Mesenchymal stem cell (in vitro differentiated cells and primary cell): ENCODE results near the gene SLC26A8.
"Not testable (repeated sequence)": the region's sequence is repeated elsewhere in the genome, so short reads cannot be mapped to it uniquely, and the experiment has no call there.

Experiments used
- DNase-seq: peaks from one replicate; pipeline ENCODE4 v3.0.0-alpha.2; 2013
- H2AFZ ChIP-seq: one replicate; pipeline ENCODE4 v1.6.1; 2013; ENCODE audit warnings: low read depth, mild to moderate bottlenecking, control low read depth, inconsistent platforms, low read length, moderate library complexity
- H2AK5ac ChIP-seq: 2 replicates; pipeline ENCODE4 v1.6.1; 2013; ENCODE audit warnings: low read length, moderate library complexity, mild to moderate bottlenecking, inconsistent platforms; ENCODE audit not compliant: severe bottlenecking
- H2BK120ac ChIP-seq: one replicate; pipeline ENCODE4 v1.6.1; 2013; ENCODE audit warnings: low read depth, mild to moderate bottlenecking, inconsistent platforms, low read length, moderate library complexity
- H2BK12ac ChIP-seq, 2 experiments: one replicate each; pipeline ENCODE4 v1.6.1; 2013; ENCODE audit warnings: inconsistent platforms in 2 of 2, low read length in 2 of 2, mild to moderate bottlenecking in 2 of 2, moderate library complexity in 2 of 2, control low read depth in 1 of 2
- H2BK15ac ChIP-seq: one replicate; pipeline ENCODE4 v1.6.1; 2013; ENCODE audit warnings: mild to moderate bottlenecking, low read depth, inconsistent platforms; ENCODE audit not compliant: poor library complexity, severe bottlenecking
- H2BK5ac ChIP-seq: 2 replicates; pipeline ENCODE4 v1.6.1; 2013; ENCODE audit warnings: low read depth, mild to moderate bottlenecking, low read length, control low read depth, inconsistent platforms; ENCODE audit not compliant: poor library complexity, severe bottlenecking
- H3K14ac ChIP-seq, 2 experiments: one replicate each; pipeline ENCODE4 v1.6.1; 2013; ENCODE audit warnings: inconsistent platforms in 2 of 2, low read length in 2 of 2, control low read depth in 1 of 2, mild to moderate bottlenecking in 1 of 2, moderate library complexity in 1 of 2
- H3K18ac ChIP-seq, 2 experiments: one replicate each; pipeline ENCODE4 v1.6.1; 2013; ENCODE audit warnings: inconsistent platforms in 2 of 2, low read length in 2 of 2, control low read depth in 1 of 2, low read depth in 1 of 2, mild to moderate bottlenecking in 1 of 2
- H3K23ac ChIP-seq, 2 experiments: one replicate each; pipeline ENCODE4 v1.6.1; 2013; ENCODE audit warnings: inconsistent platforms in 2 of 2, low read length in 2 of 2, mild to moderate bottlenecking in 2 of 2, moderate library complexity in 2 of 2, control low read depth in 1 of 2
- H3K27ac ChIP-seq: 2 replicates; pipeline ENCODE4 v1.5.1; 2013; ENCODE audit warnings: mild to moderate bottlenecking, moderate library complexity, low read length, control low read depth, inconsistent platforms; ENCODE audit not compliant: poor library complexity, severe bottlenecking
- H3K27me3 ChIP-seq, 2 experiments: 2 replicates each; pipeline versions ENCODE4 v1.6.1 to v1.7.0; 2013; ENCODE audit warnings: low read length in 2 of 2, mild to moderate bottlenecking in 2 of 2, moderate library complexity in 2 of 2, control low read depth in 1 of 2, inconsistent platforms in 1 of 2; ENCODE audit not compliant: control insufficient read depth in 1 of 2, insufficient read depth in 1 of 2
- H3K36me3 ChIP-seq, 2 experiments: 2 replicates each; pipeline versions ENCODE4 v1.6.1 to v1.7.0; 2013; ENCODE audit warnings: low read length in 2 of 2, control low read depth in 1 of 2, inconsistent platforms in 1 of 2, low read depth in 1 of 2, mild to moderate bottlenecking in 1 of 2; ENCODE audit not compliant: insufficient read depth in 2 of 2, control insufficient read depth in 1 of 2
- H3K4ac ChIP-seq, 2 experiments: one replicate each; pipeline ENCODE4 v1.6.1; 2013; ENCODE audit warnings: inconsistent platforms in 2 of 2, low read length in 2 of 2, mild to moderate bottlenecking in 2 of 2, moderate library complexity in 2 of 2, control low read depth in 1 of 2, low read depth in 1 of 2
- H3K4me1 ChIP-seq: 2 replicates; pipeline ENCODE4 v1.6.1; 2013; ENCODE audit warnings: low read depth, low read length, control low read depth; ENCODE audit not compliant: control insufficient read depth, insufficient read depth
- H3K4me2 ChIP-seq: 2 replicates; pipeline ENCODE4 v1.6.1; 2013; ENCODE audit warnings: low read length, mild to moderate bottlenecking, inconsistent platforms; ENCODE audit not compliant: poor library complexity, severe bottlenecking
- H3K4me3 ChIP-seq, 2 experiments: 2 replicates each; pipeline versions ENCODE4 v1.5.1 to v1.7.0; 2013; ENCODE audit warnings: low read length in 2 of 2, mild to moderate bottlenecking in 2 of 2, control low read depth in 1 of 2, low read depth in 1 of 2; ENCODE audit not compliant: insufficient read depth in 1 of 2
- H3K79me1 ChIP-seq: replicated peaks from 2 replicates; pipeline ENCODE4 v1.6.1; 2013; ENCODE audit warnings: mild to moderate bottlenecking, control low read depth, low read length, inconsistent platforms; ENCODE audit not compliant: poor library complexity, severe bottlenecking
- H3K9ac ChIP-seq: 2 replicates; pipeline ENCODE4 v1.7.0; 2013; ENCODE audit warnings: mild to moderate bottlenecking, low read length, moderate library complexity
- H3K9me3 ChIP-seq: 2 replicates; pipeline ENCODE4 v1.7.0; 2013; ENCODE audit warnings: mild to moderate bottlenecking, low read length; ENCODE audit not compliant: control insufficient read depth
- H4K8ac ChIP-seq: one replicate; pipeline ENCODE4 v1.6.1; 2013; ENCODE audit warnings: inconsistent platforms, mild to moderate bottlenecking, low read length, moderate library complexity
- H4K91ac ChIP-seq: one replicate; pipeline ENCODE4 v1.6.1; 2013; ENCODE audit warnings: mild to moderate bottlenecking, low read length, inconsistent platforms
- WGBS: methylation state at CpG from one replicate; pipeline ENCODE4 v1.1.7; 2013; ENCODE audit warnings: mixed read lengths; 5-methylcytosine and 5-hydroxymethylcytosine counted together

Gene SLC26A8

DNA sequence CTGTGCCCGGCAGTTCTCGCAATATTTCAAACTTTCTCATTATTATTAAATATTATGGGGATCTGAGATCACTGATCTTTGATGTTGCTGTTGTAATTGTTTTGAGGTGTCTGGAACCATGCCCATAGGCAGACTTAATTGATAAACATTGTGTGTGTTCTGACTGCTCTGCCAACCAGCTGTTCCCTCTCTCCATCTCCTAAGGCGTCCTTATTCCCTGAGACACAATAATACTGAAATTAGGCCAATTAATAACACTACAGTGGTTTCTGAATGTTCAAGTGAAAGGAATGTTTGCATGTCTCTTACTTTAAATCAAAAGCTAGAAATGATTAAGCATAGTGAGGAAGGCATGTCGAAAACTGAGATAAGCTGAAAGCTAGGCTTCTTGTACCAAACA lies 10.8 kb upstream of the SLC26A8 start:
- H3K4me1 ChIP-seq = peaks cover 3% of the 10 kb centered on the region
- H3K9ac ChIP-seq = no peak overlapping the region
- H3K18ac ChIP-seq = no peak overlapping the region
- no peak overlapping the region for H2BK12ac ChIP-seq
- no peak overlapping the region for H3K4me2 ChIP-seq
- H4K91ac ChIP-seq = no peak overlapping the region
- H3K4ac ChIP-seq = no peak overlapping the region
- H3K9me3 ChIP-seq = no peaks in the 10 kb centered on the region
- no peak overlapping the region for H2BK120ac ChIP-seq
- H2AK5ac ChIP-seq = no peak overlapping the region
- no peak overlapping the region for H2BK5ac ChIP-seq
- H3K36me3 ChIP-seq = peaks cover 0 to 3% of the 10 kb centered on the region in 2 experiments
- H3K27me3 ChIP-seq = no peaks in the 10 kb centered on the region
- no peak overlapping the region for H3K4me3 ChIP-seq
- H3K14ac ChIP-seq = no peak overlapping the region
- H4K8ac ChIP-seq = no peak overlapping the region
- H3K79me1 ChIP-seq = peaks cover 2% of the 10 kb centered on the region
- no peak overlapping the region for H2BK15ac ChIP-seq
- no peak overlapping the region for H2AFZ ChIP-seq
- H3K27ac ChIP-seq = no peak overlapping the region
- WGBS = 100% methylated on average over 1 of the region's 4 CpGs
- DNase-seq = no peak
- no peak overlapping the region for H3K23ac ChIP-seq

DNA sequence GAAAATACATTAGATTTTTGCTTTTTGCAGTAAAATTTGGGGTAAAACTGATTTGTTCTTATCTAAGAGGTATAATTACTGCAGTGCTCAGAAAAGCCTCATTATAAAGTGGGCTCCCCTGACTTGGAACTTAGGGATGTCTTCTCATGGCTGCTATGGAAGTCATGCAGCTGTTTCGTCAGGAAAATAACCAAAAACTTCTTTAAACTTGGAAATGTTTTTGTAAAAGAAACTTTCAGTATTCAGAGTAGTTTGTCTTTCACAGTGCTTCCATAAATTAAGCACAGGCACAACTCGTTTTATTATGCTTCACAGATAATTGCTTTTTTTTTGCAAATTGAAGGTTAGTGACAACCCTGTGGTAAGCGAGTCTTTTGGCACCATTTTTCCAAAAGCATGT lies 10.0 kb upstream of the SLC26A8 start:
- Histone ChIP-seq H3K4me3 (no peak overlapping the region), H2AFZ (no peak overlapping the region), H2AK5ac (no peak overlapping the region), H3K4me2 (no peak overlapping the region), H2BK12ac (no peak overlapping the region), H2BK5ac (no peak overlapping the region), H3K9me3 (no peaks in the 10 kb centered on the region), H3K79me1 (peaks cover 2% of the 10 kb centered on the region), H3K27ac (no peak overlapping the region), H3K36me3 (peaks cover 0 to 3% of the 10 kb centered on the region in 2 experiments), H2BK120ac (no peak overlapping the region), H3K23ac (no peak overlapping the region), H3K9ac (no peak overlapping the region), H3K4me1 (peaks cover 3% of the 10 kb centered on the region), H2BK15ac (no peak overlapping the region), H3K4ac (no peak overlapping the region), H4K91ac (no peak overlapping the region), H3K27me3 (no peaks in the 10 kb centered on the region), H3K14ac (no peak overlapping the region), H4K8ac (no peak overlapping the region), H3K18ac (no peak overlapping the region)
- DNase-seq = no peak
- WGBS = 90% methylated on average over 3 of the region's 3 CpGs

DNA sequence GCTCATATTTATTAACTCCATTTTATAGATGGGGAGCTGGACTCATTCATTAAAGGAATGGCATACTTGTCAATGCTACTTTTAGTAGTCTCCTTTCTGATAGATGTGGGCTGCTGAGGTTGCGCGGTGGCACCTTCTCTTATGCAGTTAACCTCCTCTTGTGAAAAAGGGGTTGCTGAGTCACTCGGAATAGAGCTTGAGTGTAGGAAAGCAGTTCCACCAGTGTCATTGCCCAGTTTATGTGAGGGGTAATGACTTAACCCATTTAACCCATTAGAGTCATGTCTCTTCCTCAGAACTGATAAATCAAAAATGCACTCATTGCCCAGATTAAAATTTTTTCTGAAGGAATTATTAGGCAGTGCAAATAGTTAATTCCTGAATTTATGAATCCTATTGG lies 9.5 kb upstream of the SLC26A8 start:
- Histone ChIP-seq H3K4me3 (no peak overlapping the region), H2BK12ac (no peak overlapping the region), H4K8ac (no peak overlapping the region), H3K9ac (no peak overlapping the region), H3K36me3 (peaks cover 0 to 3% of the 10 kb centered on the region in 2 experiments), H2AK5ac (no peak overlapping the region), H3K9me3 (no peaks in the 10 kb centered on the region), H2BK15ac (no peak overlapping the region), H2BK120ac (no peak overlapping the region), H2AFZ (no peak overlapping the region), H3K18ac (no peak overlapping the region), H3K4me2 (no peak overlapping the region), H3K4me1 (peaks cover 3% of the 10 kb centered on the region), H3K79me1 (peaks cover 2% of the 10 kb centered on the region), H4K91ac (no peak overlapping the region), H3K27me3 (no peaks in the 10 kb centered on the region), H3K27ac (no peak overlapping the region), H3K4ac (no peak overlapping the region), H3K23ac (no peak overlapping the region), H3K14ac (no peak overlapping the region), H2BK5ac (no peak overlapping the region)
- peak; percentile 67 for DNase-seq
- WGBS = 100% methylated on average over 2 of the region's 3 CpGs

DNA sequence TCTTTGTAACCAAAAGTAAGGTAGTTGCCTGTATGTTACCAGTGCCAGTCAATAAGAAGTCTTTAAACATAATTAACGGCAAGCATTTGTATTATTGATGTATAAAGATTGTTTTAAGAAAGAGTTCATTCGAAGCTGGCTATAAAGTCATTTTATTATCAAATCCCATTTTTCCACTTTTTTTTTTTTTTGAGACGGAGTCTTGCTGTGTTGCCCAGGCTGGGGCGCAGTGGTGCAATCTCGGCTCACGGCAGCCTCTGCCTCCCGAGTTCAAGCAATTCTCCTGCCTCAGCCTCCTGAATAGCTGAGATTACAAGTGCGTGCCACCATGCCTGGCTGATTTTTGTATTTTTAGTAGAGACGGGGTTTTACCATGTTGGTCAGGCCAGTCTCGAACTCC lies 8.7 kb upstream of the SLC26A8 start:
- not testable (repeated sequence) for H3K27ac ChIP-seq, H3K36me3 ChIP-seq, H3K14ac ChIP-seq, H3K9ac ChIP-seq, H3K79me1 ChIP-seq, H3K4me1 ChIP-seq, DNase-seq, H3K4me3 ChIP-seq, H2BK5ac ChIP-seq, H3K4ac ChIP-seq, H2BK12ac ChIP-seq, H3K18ac ChIP-seq, H2AK5ac ChIP-seq, H2AFZ ChIP-seq, H3K9me3 ChIP-seq, H4K8ac ChIP-seq, H3K4me2 ChIP-seq, H3K23ac ChIP-seq, H4K91ac ChIP-seq, H3K27me3 ChIP-seq, H2BK120ac ChIP-seq, H2BK15ac ChIP-seq
- WGBS = 98% methylated on average over 9 of the region's 10 CpGs
